ENCODE data around the gene FAM234A.

The FAM234A gene

GRCh38 chr16:281660-282255 lies 47.1 kb downstream of the FAM234A start:
- Histone ChIP-seq H3K27ac (ENCODE audit: low read depth, low read length) (no peak overlapping the region), H3K56ac (ENCODE audit: low read length) (no peak overlapping the region), H3K4me2 (ENCODE audit: low read length) (no peak overlapping the region), H3K27me3 (ENCODE audit: insufficient read depth, low read length, poor library complexity) (peaks cover 1% of the 10 kb centered on the region), H3K79me1 (ENCODE audit: low read length) (no peaks in the 10 kb centered on the region), H3K23ac (ENCODE audit: low read length) (no peak overlapping the region), H4K8ac (ENCODE audit: low read depth, low read length) (no peak overlapping the region), H3K4me1 (ENCODE audit: control insufficient read depth, low read depth, low read length) (no peaks in the 10 kb centered on the region), H3K79me2 (ENCODE audit: control insufficient read depth, insufficient read depth, low read length) (no peaks in the 10 kb centered on the region), H2AK5ac (ENCODE audit: low read length) (no peak overlapping the region), H3K4me3 (ENCODE audit: low read length) (no peak overlapping the region), H3K9ac (ENCODE audit: low read length) (no peak overlapping the region), H2BK5ac (ENCODE audit: low read length) (no peak overlapping the region), H4K5ac (ENCODE audit: low read length) (no peak overlapping the region), H3K36me3 (ENCODE audit: control insufficient read depth, insufficient read depth, low read length) (no peaks in the 10 kb centered on the region), H3K18ac (ENCODE audit: low read length) (no peak overlapping the region), H3K4ac (ENCODE audit: low read depth, low read length) (no peak overlapping the region), H2BK15ac (replicated peaks; ENCODE audit: low read depth) (no peak overlapping the region), H2BK120ac (ENCODE audit: low read depth, low read length) (no peak overlapping the region)
- no CpG with 5 or more reads among the region's 25 CpGs for WGBS (ENCODE audit: extremely low coverage, insufficient coverage, low lambda C conversion rate)
- no peak for DNase-seq

GRCh38 chr16:282491-282890 lies 47.9 kb downstream of the FAM234A start:
- Histone ChIP-seq H2BK15ac (replicated peaks; ENCODE audit: low read depth) (no peak overlapping the region), H3K36me3 (ENCODE audit: control insufficient read depth, insufficient read depth, low read length) (no peaks in the 10 kb centered on the region), H3K27ac (ENCODE audit: low read depth, low read length) (no peak overlapping the region), H3K4me1 (ENCODE audit: control insufficient read depth, low read depth, low read length) (no peaks in the 10 kb centered on the region), H4K5ac (ENCODE audit: low read length) (no peak overlapping the region), H3K79me2 (ENCODE audit: control insufficient read depth, insufficient read depth, low read length) (no peaks in the 10 kb centered on the region), H3K27me3 (ENCODE audit: insufficient read depth, low read length, poor library complexity) (peaks cover 1% of the 10 kb centered on the region), H4K8ac (ENCODE audit: low read depth, low read length) (no peak overlapping the region), H2AK5ac (ENCODE audit: low read length) (no peak overlapping the region), H3K9ac (ENCODE audit: low read length) (no peak overlapping the region), H3K23ac (ENCODE audit: low read length) (no peak overlapping the region), H3K4me3 (ENCODE audit: low read length) (no peak overlapping the region), H2BK5ac (ENCODE audit: low read length) (no peak overlapping the region), H3K4me2 (ENCODE audit: low read length) (no peak overlapping the region), H2BK120ac (ENCODE audit: low read depth, low read length) (no peak overlapping the region), H3K56ac (ENCODE audit: low read length) (no peak overlapping the region), H3K4ac (ENCODE audit: low read depth, low read length) (no peak overlapping the region), H3K18ac (ENCODE audit: low read length) (no peak overlapping the region), H3K79me1 (ENCODE audit: low read length) (no peaks in the 10 kb centered on the region)
- DNase-seq = no peak
- WGBS (ENCODE audit: extremely low coverage, insufficient coverage, low lambda C conversion rate) = no CpG with 5 or more reads among the region's 22 CpGs

- Histone ChIP-seq H3K4me1 (ENCODE audit: control insufficient read depth, low read depth, low read length) (no peaks in the 10 kb centered on the region), H3K36me3 (ENCODE audit: control insufficient read depth, insufficient read depth, low read length) (peaks cover 4% of the 10 kb centered on the region), H3K18ac (ENCODE audit: low read length) (no peak within 1 kb of the TSS), H3K23ac (ENCODE audit: low read length) (no peak within 1 kb of the TSS), H3K4me3 (ENCODE audit: low read length) (no peak within 1 kb of the TSS), H3K56ac (ENCODE audit: low read length) (no peak within 1 kb of the TSS), H3K79me2 (ENCODE audit: control insufficient read depth, insufficient read depth, low read length) (no peaks in the 10 kb centered on the region), H2BK15ac (replicated peaks; ENCODE audit: low read depth) (no peak within 1 kb of the TSS), H4K8ac (ENCODE audit: low read depth, low read length) (no peak within 1 kb of the TSS), H4K5ac (ENCODE audit: low read length) (no peak within 1 kb of the TSS), H3K9ac (ENCODE audit: low read length) (no peak within 1 kb of the TSS), H3K4ac (ENCODE audit: low read depth, low read length) (no peak within 1 kb of the TSS), H2BK5ac (ENCODE audit: low read length) (no peak within 1 kb of the TSS), H2BK120ac (ENCODE audit: low read depth, low read length) (no peak within 1 kb of the TSS), H2AK5ac (ENCODE audit: low read length) (no peak within 1 kb of the TSS), H3K4me2 (ENCODE audit: low read length) (no peak within 1 kb of the TSS), H3K27me3 (ENCODE audit: insufficient read depth, low read length, poor library complexity) (peaks cover 1% of the 10 kb centered on the region), H3K79me1 (ENCODE audit: low read length) (no peaks in the 10 kb centered on the region), H3K27ac (ENCODE audit: low read depth, low read length) (no peak within 1 kb of the TSS)
- DNase-seq = no peak
- WGBS (ENCODE audit: extremely low coverage, insufficient coverage, low lambda C conversion rate) = no CpG with 5 or more reads among the region's 25 CpGs
Observed at GRCh38 chr16:283033-283805, 48.6 kb downstream of the FAM234A start, which contains the start of gene PDIA2. Gene PDIA2, plus strand, starts transcription at chr16:283164. Its CDS starts 6 bp downstream, at chr16:283170.

GRCh38 chr16:284204-285120 lies 49.8 kb downstream of the FAM234A start:
- no CpG with 5 or more reads among the region's 52 CpGs for WGBS (ENCODE audit: extremely low coverage, insufficient coverage, low lambda C conversion rate)

GRCh38 chr16:285146-286055 lies 50.8 kb downstream of the FAM234A start:
- Histone ChIP-seq H3K4me3 (ENCODE audit: low read length) (no peak overlapping the region), H3K36me3 (ENCODE audit: control insufficient read depth, insufficient read depth, low read length) (peaks cover 7% of the 10 kb centered on the region), H2BK5ac (ENCODE audit: low read length) (no peak overlapping the region), H4K8ac (ENCODE audit: low read depth, low read length) (no peak overlapping the region), H3K4ac (ENCODE audit: low read depth, low read length) (no peak overlapping the region), H3K4me1 (ENCODE audit: control insufficient read depth, low read depth, low read length) (no peaks in the 10 kb centered on the region), H4K5ac (ENCODE audit: low read length) (no peak overlapping the region), H2BK120ac (ENCODE audit: low read depth, low read length) (no peak overlapping the region), H3K79me2 (ENCODE audit: control insufficient read depth, insufficient read depth, low read length) (no peaks in the 10 kb centered on the region), H2BK15ac (replicated peaks; ENCODE audit: low read depth) (no peak overlapping the region), H3K27me3 (ENCODE audit: insufficient read depth, low read length, poor library complexity) (no peaks in the 10 kb centered on the region), H3K79me1 (ENCODE audit: low read length) (no peaks in the 10 kb centered on the region), H3K23ac (ENCODE audit: low read length) (no peak overlapping the region), H2AK5ac (ENCODE audit: low read length) (no peak overlapping the region), H3K27ac (ENCODE audit: low read depth, low read length) (no peak overlapping the region), H3K56ac (ENCODE audit: low read length) (no peak overlapping the region), H3K9ac (ENCODE audit: low read length) (no peak overlapping the region), H3K18ac (ENCODE audit: low read length) (no peak overlapping the region), H3K4me2 (ENCODE audit: low read length) (no peak overlapping the region)
- no peak for DNase-seq
- no CpG with 5 or more reads among the region's 48 CpGs for WGBS (ENCODE audit: extremely low coverage, insufficient coverage, low lambda C conversion rate)

More at GRCh38 chr16:284204-285120, 49.8 kb downstream of the FAM234A start:
- no peak overlapping the region for H3K9ac ChIP-seq (ENCODE audit: low read length)
- H4K8ac ChIP-seq (ENCODE audit: low read depth, low read length) = no peak overlapping the region
- no peak overlapping the region for H2BK15ac ChIP-seq (replicated peaks; ENCODE audit: low read depth)
- no peak overlapping the region for H3K4ac ChIP-seq (ENCODE audit: low read depth, low read length)
- no peaks in the 10 kb centered on the region for H3K79me1 ChIP-seq (ENCODE audit: low read length)
- H4K5ac ChIP-seq (ENCODE audit: low read length) = no peak overlapping the region
- H3K4me2 ChIP-seq (ENCODE audit: low read length) = no peak overlapping the region
- no peak overlapping the region for H3K23ac ChIP-seq (ENCODE audit: low read length)
- H3K27ac ChIP-seq (ENCODE audit: low read depth, low read length) = no peak overlapping the region
- no peak overlapping the region for H3K4me3 ChIP-seq (ENCODE audit: low read length)
- no peak overlapping the region for H3K56ac ChIP-seq (ENCODE audit: low read length)
- DNase-seq = no peak
- H2BK5ac ChIP-seq (ENCODE audit: low read length) = no peak overlapping the region
- H3K4me1 ChIP-seq (ENCODE audit: control insufficient read depth, low read depth, low read length) = no peaks in the 10 kb centered on the region
- H3K18ac ChIP-seq (ENCODE audit: low read length) = no peak overlapping the region
- H3K27me3 ChIP-seq (ENCODE audit: insufficient read depth, low read length, poor library complexity) = no peaks in the 10 kb centered on the region
- no peak overlapping the region for H2AK5ac ChIP-seq (ENCODE audit: low read length)
- no peak overlapping the region for H2BK120ac ChIP-seq (ENCODE audit: low read depth, low read length)
- H3K79me2 ChIP-seq (ENCODE audit: control insufficient read depth, insufficient read depth, low read length) = no peaks in the 10 kb centered on the region
- peaks cover 7% of the 10 kb centered on the region for H3K36me3 ChIP-seq (ENCODE audit: control insufficient read depth, insufficient read depth, low read length)
